GM12872 (cell line): ENCODE measurements around the gene PPHLN1.

Experiments used
- TF ChIP-seq, protein P1 (sequence below): IDR thresholded peaks from 3 replicates; pipeline ENCODE4 v1.5.1; 2011; ENCODE audit warnings: low read depth, mild to moderate bottlenecking, low read length, moderate library complexity; ENCODE audit not compliant: insufficient read depth

PPHLN1 gene

DNA sequence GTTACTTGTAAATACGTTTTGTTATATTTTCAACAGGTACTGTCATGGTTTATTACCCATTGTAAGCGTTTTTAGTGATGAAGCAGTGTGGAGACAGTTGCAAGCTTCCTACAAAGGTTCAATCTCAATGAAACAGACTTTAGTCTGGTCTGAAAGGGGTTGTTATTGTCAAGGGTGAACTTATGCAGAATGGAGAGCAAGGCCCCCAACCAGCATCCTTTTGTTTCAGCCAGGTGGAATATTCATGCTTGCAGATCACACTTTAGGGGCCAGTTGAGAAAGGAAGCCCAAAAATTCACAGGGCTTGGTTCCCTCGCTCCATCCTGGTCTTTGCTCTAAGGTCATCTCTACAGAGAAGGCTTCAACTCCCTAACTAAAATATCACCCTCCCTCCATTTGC lies 159.9 kb downstream of the PPHLN1 start:
- TF ChIP-seq, protein P1, sequence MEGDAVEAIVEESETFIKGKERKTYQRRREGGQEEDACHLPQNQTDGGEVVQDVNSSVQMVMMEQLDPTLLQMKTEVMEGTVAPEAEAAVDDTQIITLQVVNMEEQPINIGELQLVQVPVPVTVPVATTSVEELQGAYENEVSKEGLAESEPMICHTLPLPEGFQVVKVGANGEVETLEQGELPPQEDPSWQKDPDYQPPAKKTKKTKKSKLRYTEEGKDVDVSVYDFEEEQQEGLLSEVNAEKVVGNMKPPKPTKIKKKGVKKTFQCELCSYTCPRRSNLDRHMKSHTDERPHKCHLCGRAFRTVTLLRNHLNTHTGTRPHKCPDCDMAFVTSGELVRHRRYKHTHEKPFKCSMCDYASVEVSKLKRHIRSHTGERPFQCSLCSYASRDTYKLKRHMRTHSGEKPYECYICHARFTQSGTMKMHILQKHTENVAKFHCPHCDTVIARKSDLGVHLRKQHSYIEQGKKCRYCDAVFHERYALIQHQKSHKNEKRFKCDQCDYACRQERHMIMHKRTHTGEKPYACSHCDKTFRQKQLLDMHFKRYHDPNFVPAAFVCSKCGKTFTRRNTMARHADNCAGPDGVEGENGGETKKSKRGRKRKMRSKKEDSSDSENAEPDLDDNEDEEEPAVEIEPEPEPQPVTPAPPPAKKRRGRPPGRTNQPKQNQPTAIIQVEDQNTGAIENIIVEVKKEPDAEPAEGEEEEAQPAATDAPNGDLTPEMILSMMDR: no peak

DNA sequence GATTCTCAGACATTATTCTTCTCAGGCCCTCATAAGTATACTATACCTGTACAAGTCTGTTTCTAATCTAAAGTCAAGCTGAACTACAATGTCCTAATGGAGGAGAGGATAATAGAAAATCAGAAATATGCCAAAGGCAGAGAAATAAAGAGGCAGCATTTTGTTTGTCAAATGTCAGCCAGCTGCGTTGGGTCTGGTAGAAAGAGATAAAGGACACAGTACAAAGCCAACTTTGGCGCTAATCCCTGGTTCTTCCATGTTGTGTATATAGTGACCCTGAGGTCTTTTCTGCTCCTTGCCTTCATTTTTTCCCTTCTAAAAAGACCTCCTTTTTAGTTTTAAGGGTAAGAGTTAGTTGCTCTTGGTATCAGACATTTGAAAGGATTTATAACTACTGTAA lies 160.4 kb downstream of the PPHLN1 start:
- TF ChIP-seq, protein P1: no peak

DNA sequence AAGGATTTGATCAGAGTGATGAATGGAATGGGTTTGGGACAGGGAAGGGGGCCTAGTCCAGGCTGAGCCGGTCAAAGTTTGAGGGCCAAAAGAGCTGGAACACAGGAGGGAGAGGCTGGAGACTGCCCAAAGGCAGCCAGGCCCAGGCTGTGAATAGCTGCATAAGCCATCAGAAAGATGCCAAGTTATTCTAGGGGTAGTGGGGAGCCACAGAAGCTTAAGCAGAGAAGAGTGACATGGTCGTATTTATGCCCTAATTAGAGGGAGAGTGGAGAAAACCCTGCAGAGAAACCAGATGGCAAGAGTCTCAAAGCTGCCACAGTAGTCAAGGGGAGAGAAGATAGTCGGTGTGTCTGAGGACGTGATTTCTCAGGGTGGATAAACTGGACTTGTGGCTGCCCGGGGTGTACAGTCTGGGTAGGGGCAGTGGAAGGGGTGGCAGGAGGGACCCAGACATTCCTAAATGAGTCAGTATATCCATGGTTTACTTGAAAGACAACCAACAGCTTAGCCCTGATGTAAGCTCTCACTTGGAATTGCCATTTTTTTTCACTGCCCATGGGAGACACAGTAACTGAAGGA lies 164.4 kb downstream of the PPHLN1 start:
- TF ChIP-seq, protein P1: no peak
